Esophagus muscularis mucosa (tissue), 4 donors: ENCODE data around the gene KIF26B. TPM values are rescaled to one million over a fixed set of nuclear protein-coding genes. Genes with fewer than 3 reads are reported as not detected.

Source experiments
- DNase-seq: peaks from one replicate; pipeline ENCODE4 v3.0.0-alpha.2; 2017; ENCODE audit errors: extremely low spot score
- H3K27ac ChIP-seq, 4 donors: fragments of 200-600 bp; sonication (generic); replicated peaks in 1 of 4; 1 replicate in 3 of 4; 2 replicates in 1 of 4; pipeline ENCODE4 v1.5.1; 2016 to 2019; ENCODE audit warnings: mild to moderate bottlenecking in 1 of 4
- H3K27me3 ChIP-seq, 4 donors: fragments of 200-600 bp; sonication (generic); one replicate each; pipeline versions ENCODE4 v1.5.1 to v1.6.0; 2016 to 2019
- H3K36me3 ChIP-seq, 4 donors: fragments of 200-600 bp; sonication (generic); one replicate each; pipeline ENCODE4 v1.5.1; 2016 to 2019
- H3K4me1 ChIP-seq, 4 donors: fragments of 200-600 bp; sonication (generic); one replicate each; pipeline ENCODE4 v1.5.1; 2016 to 2019
- H3K4me3 ChIP-seq, 4 donors: fragments of 200-600 bp; sonication (generic); 1 replicate in 2 of 4; 2 replicates in 2 of 4; pipeline ENCODE4 v1.5.1; 2016 to 2019; ENCODE audit warnings: mild to moderate bottlenecking in 4 of 4, moderate library complexity in 1 of 4
- H3K9me3 ChIP-seq, 4 donors: fragments of 200-600 bp; sonication (generic); 1 replicate in 3 of 4; 2 replicates in 1 of 4; pipeline ENCODE4 v1.5.1; 2016 to 2019
- EP300 ChIP-seq: sonication (generic); formaldehyde crosslinking; IDR thresholded peaks from one replicate; pipeline ENCODE4 v1.6.1; 2017; ENCODE audit warnings: antibody characterized with exemption
- POLR2A ChIP-seq: fragments of 450-650 bp; IDR thresholded peaks from one replicate; pipeline ENCODE4 v1.6.1; 2017; ENCODE audit warnings: antibody characterized with exemption, moderate library complexity, mild to moderate bottlenecking, low read depth
- POLR2AphosphoS5 ChIP-seq, 2 donors: sonication (generic); formaldehyde crosslinking; IDR thresholded peaks; one replicate each; pipeline ENCODE4 v1.6.1; 2017; ENCODE audit warnings: antibody characterized with exemption in 2 of 2
- WGBS: methylation state at CpG from one replicate; pipeline ENCODE4 v1.1.5; 2018; 5-methylcytosine and 5-hydroxymethylcytosine counted together
- intact Hi-C: fragments of 100-400 bp; cut with DNase I; formaldehyde crosslinking; loops from one replicate; pipeline ENCODE4 v1.15.1; 2023
- total RNA-seq, 4 donors: library from RNA; depleted of rRNA; stranded (reverse); fragments of >200 nt; gene quantifications; one replicate each; pipeline versions ENCODE4 v1.1.0 to v1.2.1, GENCODE V29; 2016
- TF ChIP-seq, protein P1 (sequence below), 3 experiments: fragments of 200-600 bp in 2 of 3; fragments of 450-650 bp in 1 of 3; sonication (generic) in 2 of 3; IDR thresholded peaks; one replicate each; pipeline ENCODE4 v1.5.1; 2017 to 2019; ENCODE audit warnings: antibody characterized with exemption in 3 of 3, mild to moderate bottlenecking in 2 of 3, moderate library complexity in 1 of 3

The KIF26B gene
- total RNA-seq, 4 donors from 2014 or later: 0.13 to 3.7 (median 1.3) TPM

DNA sequence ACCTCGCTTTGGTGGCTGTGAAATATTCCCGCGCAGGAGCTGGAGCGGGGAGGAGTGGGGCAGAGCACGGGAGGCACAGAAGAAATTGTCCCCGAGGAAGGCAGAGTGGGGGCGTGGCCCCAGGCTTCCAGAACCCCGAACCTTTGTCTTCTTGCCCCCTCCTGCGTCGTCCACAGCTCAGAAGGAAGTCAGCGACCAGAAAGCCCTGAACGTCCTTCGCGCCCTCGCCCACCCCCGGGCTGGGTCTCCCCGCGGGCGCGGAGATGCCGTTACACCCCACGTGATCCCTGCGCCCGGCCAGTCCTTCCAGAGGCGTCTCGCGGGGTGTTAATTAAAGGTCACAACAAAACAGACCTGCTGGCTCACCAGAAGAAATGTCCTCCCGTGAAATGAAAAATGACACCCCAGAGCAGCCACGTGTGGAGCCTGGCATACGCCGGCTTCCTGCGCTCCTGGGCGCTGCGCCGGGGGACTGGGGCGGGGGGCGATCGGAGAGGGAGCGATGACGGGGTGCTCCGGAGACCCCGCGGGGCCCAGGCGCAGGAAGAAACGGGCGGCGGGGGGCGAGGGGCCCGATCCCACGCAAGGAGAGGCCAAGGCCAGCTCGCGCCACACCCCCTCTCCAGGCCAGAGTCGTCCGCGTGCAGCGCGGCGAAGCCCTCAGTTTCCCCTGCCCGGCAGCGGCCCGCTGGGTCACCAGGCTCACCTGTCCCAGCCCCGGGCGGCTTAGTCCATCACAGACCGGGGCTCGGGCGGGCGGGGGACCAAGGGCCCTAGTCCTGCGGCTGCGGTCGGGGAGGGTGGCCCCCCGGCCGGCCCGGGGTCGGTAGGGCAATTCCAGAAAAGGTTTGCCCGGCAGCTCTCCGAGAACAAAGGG is 995 bp upstream of the KIF26B start:
- DNase-seq: no peak
- Histone ChIP-seq H3K27me3 (peaks cover 0 to 60% (median 12%) of the 10 kb centered on the region in 4 donors), H3K9me3 (no peaks in the 10 kb centered on the region), H3K4me1 (peaks cover 38 to 43% (median 42%) of the 10 kb centered on the region in 4 donors), H3K27ac (no peak overlapping the region), H3K36me3 (no peaks in the 10 kb centered on the region), H3K4me3 (peak overlapping the region; percentile 62 to 71 (median 66))
- intact Hi-C loops: loop anchor here (2.0 to 10.0 kb wide), 5 partner anchors 849 to 1551 kb away; no protein-coding TSS in a partner anchor
- WGBS: 1% methylated on average over 50 of the region's 76 CpGs
- TF ChIP-seq, protein P1, sequence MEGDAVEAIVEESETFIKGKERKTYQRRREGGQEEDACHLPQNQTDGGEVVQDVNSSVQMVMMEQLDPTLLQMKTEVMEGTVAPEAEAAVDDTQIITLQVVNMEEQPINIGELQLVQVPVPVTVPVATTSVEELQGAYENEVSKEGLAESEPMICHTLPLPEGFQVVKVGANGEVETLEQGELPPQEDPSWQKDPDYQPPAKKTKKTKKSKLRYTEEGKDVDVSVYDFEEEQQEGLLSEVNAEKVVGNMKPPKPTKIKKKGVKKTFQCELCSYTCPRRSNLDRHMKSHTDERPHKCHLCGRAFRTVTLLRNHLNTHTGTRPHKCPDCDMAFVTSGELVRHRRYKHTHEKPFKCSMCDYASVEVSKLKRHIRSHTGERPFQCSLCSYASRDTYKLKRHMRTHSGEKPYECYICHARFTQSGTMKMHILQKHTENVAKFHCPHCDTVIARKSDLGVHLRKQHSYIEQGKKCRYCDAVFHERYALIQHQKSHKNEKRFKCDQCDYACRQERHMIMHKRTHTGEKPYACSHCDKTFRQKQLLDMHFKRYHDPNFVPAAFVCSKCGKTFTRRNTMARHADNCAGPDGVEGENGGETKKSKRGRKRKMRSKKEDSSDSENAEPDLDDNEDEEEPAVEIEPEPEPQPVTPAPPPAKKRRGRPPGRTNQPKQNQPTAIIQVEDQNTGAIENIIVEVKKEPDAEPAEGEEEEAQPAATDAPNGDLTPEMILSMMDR (IDR thresholded peaks at IDR 0.05): no peak
- no peak for TF ChIP-seq POLR2A
- TF ChIP-seq POLR2AphosphoS5 (IDR thresholded peaks at IDR 0.05): no peak
- no peak for TF ChIP-seq EP300

DNA sequence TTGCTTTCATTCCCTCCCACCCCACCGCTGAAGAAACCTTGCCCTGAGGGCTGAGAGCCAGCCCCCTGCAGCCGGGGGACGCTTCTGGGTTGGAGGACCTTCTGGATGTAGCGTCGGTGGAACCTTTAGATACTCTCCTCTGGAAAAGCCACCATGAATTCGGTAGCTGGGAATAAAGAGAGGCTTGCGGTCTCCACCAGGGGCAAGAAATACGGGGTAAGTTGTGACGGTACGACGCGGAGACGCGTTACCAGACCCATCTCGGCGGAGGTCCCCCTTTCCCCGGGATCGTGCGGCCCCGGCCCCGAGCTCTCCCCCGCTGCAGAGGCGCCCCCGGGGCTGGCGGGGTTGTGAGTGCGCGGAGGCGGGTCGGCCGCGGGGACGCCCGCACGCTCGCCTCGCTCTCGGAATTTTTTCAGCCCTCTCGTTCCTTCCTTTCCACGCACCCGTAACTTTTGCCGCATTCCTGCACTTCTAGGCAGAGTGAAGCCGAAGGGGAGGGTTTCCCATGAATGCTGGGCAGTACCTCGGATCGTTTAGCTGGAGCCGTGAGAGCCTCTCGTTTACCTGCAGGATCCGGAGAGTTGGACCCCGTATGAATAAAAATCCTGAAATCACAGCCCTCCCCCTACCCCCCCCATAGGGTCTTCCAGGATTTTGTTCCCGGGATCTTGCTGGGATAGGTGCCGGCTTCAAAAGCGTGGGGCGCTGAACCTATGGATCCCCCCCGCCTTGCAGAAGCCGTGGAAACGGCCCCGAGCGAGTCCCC is 671 bp downstream of the KIF26B start:
- intact Hi-C loops: loop anchor here (10.0 kb wide), 3 partner anchors 959 to 1549 kb away; no protein-coding TSS in a partner anchor
- H3K27ac ChIP-seq: no peak overlapping the region
- peaks cover 0 to 51% (median 12%) of the 10 kb centered on the region in 4 donors for H3K27me3 ChIP-seq
- H3K9me3 ChIP-seq: no peaks in the 10 kb centered on the region
- DNase-seq: no peak
- no peaks in the 10 kb centered on the region for H3K36me3 ChIP-seq
- 0% methylated on average over 21 of the region's 57 CpGs for WGBS
- H3K4me3 ChIP-seq: peak overlapping the region; percentile 62 to 71 (median 66)
- peaks cover 38 to 43% (median 42%) of the 10 kb centered on the region in 4 donors for H3K4me1 ChIP-seq
- TF ChIP-seq POLR2AphosphoS5 (IDR thresholded peaks at IDR 0.05): no peak
- no peak for TF ChIP-seq EP300
- TF ChIP-seq POLR2A: no peak
- TF ChIP-seq, protein P1 (IDR thresholded peaks at IDR 0.05): no peak

DNA sequence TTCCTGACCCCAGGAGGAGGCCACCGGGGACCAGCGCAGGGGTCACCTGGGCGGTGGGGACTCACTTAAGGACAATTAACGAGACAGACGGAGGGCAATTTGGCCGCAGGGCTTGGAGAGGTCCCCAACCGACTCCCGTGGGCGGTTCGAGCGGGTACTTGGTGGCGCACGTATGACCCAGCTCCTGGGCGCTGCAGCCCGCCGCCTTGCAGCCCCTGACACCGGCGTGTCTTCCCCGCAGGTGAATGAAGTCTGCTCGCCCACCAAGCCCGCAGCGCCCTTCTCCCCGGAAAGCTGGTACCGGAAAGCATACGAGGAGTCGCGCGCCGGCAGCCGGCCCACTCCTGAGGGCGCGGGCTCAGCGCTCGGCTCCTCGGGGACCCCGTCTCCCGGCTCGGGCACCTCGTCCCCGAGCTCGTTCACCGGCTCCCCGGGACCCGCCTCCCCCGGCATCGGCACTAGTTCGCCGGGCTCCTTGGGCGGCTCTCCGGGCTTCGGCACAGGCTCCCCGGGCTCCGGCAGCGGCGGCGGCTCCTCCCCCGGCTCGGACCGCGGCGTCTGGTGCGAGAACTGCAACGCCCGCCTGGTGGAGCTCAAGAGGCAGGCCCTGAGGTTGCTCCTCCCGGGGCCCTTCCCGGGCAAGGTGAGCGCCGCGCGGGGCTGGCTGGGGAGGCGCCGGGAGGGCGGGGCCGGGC is 1.4 kb downstream of the KIF26B start:
- Histone ChIP-seq H3K27ac (no peak overlapping the region), H3K4me3 (peak overlapping the region; percentile 62 to 71 (median 66)), H3K27me3 (peaks cover 0 to 47% (median 12%) of the 10 kb centered on the region in 4 donors), H3K36me3 (no peaks in the 10 kb centered on the region), H3K4me1 (peaks cover 38 to 43% (median 42%) of the 10 kb centered on the region in 4 donors), H3K9me3 (no peaks in the 10 kb centered on the region)
- no peak for TF ChIP-seq POLR2AphosphoS5 (IDR thresholded peaks at IDR 0.05)
- no peak for TF ChIP-seq POLR2A
- TF ChIP-seq, protein P1 (IDR thresholded peaks at IDR 0.05): peak; percentile 62 to 90 (median 70)
- no peak for TF ChIP-seq EP300
- no peak for DNase-seq
- WGBS: under 1% methylated on average over 42 of the region's 74 CpGs
- intact Hi-C loops: loop anchor here (10.0 kb wide), 3 partner anchors 959 to 1549 kb away; no protein-coding TSS in a partner anchor

DNA sequence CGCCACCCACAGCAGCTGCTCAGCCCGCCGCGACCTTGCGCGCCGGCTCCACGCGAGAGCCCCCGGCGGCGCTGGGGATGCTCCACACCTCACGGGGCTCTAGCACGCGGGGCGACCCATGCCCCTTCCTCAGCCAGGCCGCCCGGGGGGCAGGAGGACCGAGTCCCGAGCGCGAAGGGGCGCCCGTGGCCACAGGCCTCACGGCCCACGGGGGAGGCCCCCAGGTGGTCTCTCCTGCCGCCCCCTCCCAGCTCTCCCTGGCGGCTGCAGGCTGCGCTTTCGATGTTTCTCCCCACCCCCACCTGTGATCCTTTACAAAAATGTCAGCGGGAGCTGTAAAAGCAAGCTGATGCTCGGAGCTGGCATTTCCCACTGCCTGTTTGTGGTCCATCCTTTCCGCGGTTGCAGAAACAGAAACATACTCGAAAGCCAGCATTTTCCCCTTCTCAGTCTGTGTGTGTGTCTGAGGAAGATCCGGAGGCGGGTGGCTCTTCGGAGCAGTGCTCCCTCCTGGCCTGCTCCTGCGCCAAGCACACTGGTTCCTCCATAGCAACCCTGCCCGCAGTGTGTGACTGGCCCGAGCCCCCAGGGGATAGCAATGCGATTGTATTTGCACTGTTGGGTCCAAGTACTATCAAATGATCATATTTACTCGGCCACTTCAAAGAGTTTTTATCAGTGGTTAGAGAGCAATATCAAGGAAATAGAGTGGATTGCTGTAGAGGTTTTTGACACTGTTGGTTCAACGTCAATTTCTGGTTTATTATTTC is 2.1 kb downstream of the KIF26B start:
- Histone ChIP-seq H3K9me3 (no peaks in the 10 kb centered on the region), H3K4me3 (peak overlapping the region; percentile 62 to 71 (median 66)), H3K27ac (no peak overlapping the region), H3K4me1 (peaks cover 38 to 43% (median 42%) of the 10 kb centered on the region in 4 donors), H3K27me3 (peaks cover 0 to 47% (median 12%) of the 10 kb centered on the region in 4 donors), H3K36me3 (no peaks in the 10 kb centered on the region)
- no peak for TF ChIP-seq POLR2AphosphoS5 (IDR thresholded peaks at IDR 0.05)
- no peak for TF ChIP-seq EP300
- TF ChIP-seq, protein P1 (IDR thresholded peaks at IDR 0.05): no peak
- TF ChIP-seq POLR2A: no peak
- 11% methylated on average over 17 of the region's 44 CpGs for WGBS
- DNase-seq: no peak
- intact Hi-C loops: loop anchor here (10.0 kb wide), 3 partner anchors 958 to 1548 kb away; no protein-coding TSS in a partner anchor
